Fibroblast of lung (primary cell): ENCODE measurements around the gene FMO4.
"Not testable (repeated sequence)": the region's sequence is repeated elsewhere in the genome, so short reads cannot be mapped to it uniquely, and the experiment has no call there.

ENCODE experiments used
- CTCF ChIP-seq, 2 donors: IDR thresholded peaks in 1 of 2; conservative IDR thresholded peaks in 1 of 2; 1 replicate in 1 of 2; 2 replicates in 1 of 2; pipeline ENCODE4 v1.5.1; 2011 to 2012; ENCODE audit warnings: low read length in 2 of 2, control low read depth in 1 of 2, inconsistent platforms in 1 of 2, low read depth in 1 of 2, mild to moderate bottlenecking in 1 of 2
- EZH2 ChIP-seq: IDR thresholded peaks from 2 replicates; pipeline ENCODE4 v1.5.1; 2012; ENCODE audit warnings: low read length, control low read depth, mild to moderate bottlenecking; ENCODE audit errors: missing control alignments

- not testable (repeated sequence) for TF ChIP-seq CTCF (conservative IDR thresholded peaks at IDR 0.05 in 1 of 2, IDR thresholded peaks at IDR 0.05 in 1 of 2; ENCODE audit: low read depth in 1 of 2, low read length in 2 of 2); EZH2
Observed at GRCh38 chr1:171390740-171391139, 76.8 kb downstream of the FMO4 start.
